IPS-18c (cell line): ENCODE results near the gene RPL7L1.
"Not testable (repeated sequence)": the region's sequence is repeated elsewhere in the genome, so short reads cannot be mapped to it uniquely, and the experiment has no call there.

Experiments used
- H3K4me3 ChIP-seq: 2 replicates; pipeline ENCODE4 v1.7.0; 2013; ENCODE audit warnings: low read depth, mild to moderate bottlenecking, low read length, moderate library complexity; ENCODE audit not compliant: insufficient read depth
- H3K9me3 ChIP-seq: one replicate; pipeline ENCODE4 v1.6.1; 2013; ENCODE audit warnings: mild to moderate bottlenecking, low read length, moderate library complexity; ENCODE audit not compliant: control insufficient read depth, insufficient read depth

The RPL7L1 gene

GRCh38 chr6:42879372-42880239, at the start of gene RPL7L1:
Gene RPL7L1 (plus strand): TSS chr6:42879616. CDS start chr6:42879911, 295 bp downstream.
- Histone ChIP-seq H3K4me3 (peak within 1 kb of the TSS; percentile 85), H3K9me3 (no peaks in the 10 kb centered on the region)

GRCh38 chr6:42831237-42831636, 48.2 kb upstream of the RPL7L1 start:
- no peak overlapping the region for H3K4me3 ChIP-seq
- H3K9me3 ChIP-seq, result no peaks in the 10 kb centered on the region

GRCh38 chr6:42834056-42834455, 45.4 kb upstream of the RPL7L1 start:
- Histone ChIP-seq H3K9me3 (no peaks in the 10 kb centered on the region), H3K4me3 (no peak overlapping the region)

GRCh38 chr6:42841844-42842584, 37.4 kb upstream of the RPL7L1 start:
- Histone ChIP-seq H3K9me3 (no peaks in the 10 kb centered on the region), H3K4me3 (no peak overlapping the region)

GRCh38 chr6:42845327-42845694, 34.1 kb upstream of the RPL7L1 start:
- Histone ChIP-seq H3K4me3 (no peak overlapping the region), H3K9me3 (no peaks in the 10 kb centered on the region)

- Histone ChIP-seq H3K9me3 (no peaks in the 10 kb centered on the region), H3K4me3 (no peak overlapping the region)
These were observed 32.9 kb upstream of the RPL7L1 start for GRCh38 chr6:42846505-42846904.

GRCh38 chr6:42848700-42849099, 30.7 kb upstream of the RPL7L1 start:
- Histone ChIP-seq H3K9me3 (no peaks in the 10 kb centered on the region), H3K4me3 (no peak overlapping the region)

- Histone ChIP-seq H3K9me3 (no peaks in the 10 kb centered on the region), H3K4me3 (no peak overlapping the region)
These were observed 27.8 kb upstream of the RPL7L1 start for GRCh38 chr6:42851599-42851998.

GRCh38 chr6:42860036-42860435, 19.4 kb upstream of the RPL7L1 start:
- H3K9me3 ChIP-seq, result no peaks in the 10 kb centered on the region
- no peak overlapping the region for H3K4me3 ChIP-seq

- no peak overlapping the region for H3K4me3 ChIP-seq
- H3K9me3 ChIP-seq, result no peaks in the 10 kb centered on the region
These were observed 18.9 kb upstream of the RPL7L1 start for GRCh38 chr6:42860481-42860880.

- no peak overlapping the region for H3K4me3 ChIP-seq
These were observed 14.8 kb upstream of the RPL7L1 start for GRCh38 chr6:42864602-42865001.

GRCh38 chr6:42870145-42870936, 9.1 kb upstream of the RPL7L1 start:
- Histone ChIP-seq H3K9me3 (no peaks in the 10 kb centered on the region), H3K4me3 (no peak overlapping the region)

More at GRCh38 chr6:42864602-42865001, 14.8 kb upstream of the RPL7L1 start:
- H3K9me3 ChIP-seq, result no peaks in the 10 kb centered on the region

- Histone ChIP-seq H3K9me3 (no peaks in the 10 kb centered on the region), H3K4me3 (no peak overlapping the region)
These were observed 7.7 kb upstream of the RPL7L1 start for GRCh38 chr6:42871711-42872110.

GRCh38 chr6:42873313-42873712, 6.1 kb upstream of the RPL7L1 start:
- Histone ChIP-seq H3K4me3 (no peak overlapping the region), H3K9me3 (no peaks in the 10 kb centered on the region)

- Histone ChIP-seq H3K9me3 (no peaks in the 10 kb centered on the region), H3K4me3 (no peak overlapping the region)
These were observed 1.7 kb upstream of the RPL7L1 start for GRCh38 chr6:42877695-42878094.

GRCh38 chr6:42880240-42880817, 913 bp downstream of the RPL7L1 start:
- not testable (repeated sequence) for H3K9me3 ChIP-seq
- peak overlapping the region; percentile 85 for H3K4me3 ChIP-seq

GRCh38 chr6:42880871-42881270, 1.5 kb downstream of the RPL7L1 start:
- not testable (repeated sequence) for H3K9me3 ChIP-seq
- peak overlapping the region; percentile 85; the same call in 1 of the 2 replicates for H3K4me3 ChIP-seq
